AG09309 (cell line): ENCODE results near the gene OCA2.

Experiments
- DNase-seq: peaks from one replicate; pipeline ENCODE4 v3.0.0-alpha.2; 2010; ENCODE audit warnings: low read depth
- H3K4me3 ChIP-seq: 2 replicates; pipeline ENCODE4 v1.5.1; 2011; ENCODE audit warnings: mild to moderate bottlenecking, low read depth, low read length, moderate library complexity; ENCODE audit not compliant: control insufficient read depth
- CTCF ChIP-seq: IDR thresholded peaks from 2 replicates; pipeline ENCODE4 v1.5.1; 2011; ENCODE audit warnings: mild to moderate bottlenecking, low read depth, low read length, inconsistent platforms; ENCODE audit not compliant: insufficient read depth, control insufficient read depth; ENCODE audit errors: missing control alignments

OCA2 gene

GRCh38 chr15:28118531-28118930 lies 19.4 kb upstream of the OCA2 start:
- H3K4me3 ChIP-seq, result no peak overlapping the region
- no peak for TF ChIP-seq CTCF
- no peak for DNase-seq

GRCh38 chr15:28118083-28118482 lies 19.0 kb upstream of the OCA2 start:
- no peak overlapping the region for H3K4me3 ChIP-seq
- no peak for TF ChIP-seq CTCF
- DNase-seq, result no peak

GRCh38 chr15:28117432-28117990 lies 18.4 kb upstream of the OCA2 start:
- H3K4me3 ChIP-seq, result no peak overlapping the region
- no peak for TF ChIP-seq CTCF
- no peak for DNase-seq

GRCh38 chr15:28116521-28117431 lies 17.7 kb upstream of the OCA2 start:
- no peak for TF ChIP-seq CTCF
- no peak for DNase-seq
- no peak overlapping the region for H3K4me3 ChIP-seq

GRCh38 chr15:28115871-28116270 lies 16.8 kb upstream of the OCA2 start:
- no peak for TF ChIP-seq CTCF
- DNase-seq, result no peak
- H3K4me3 ChIP-seq, result no peak overlapping the region

GRCh38 chr15:28114721-28115622 lies 15.9 kb upstream of the OCA2 start:
- H3K4me3 ChIP-seq, result no peak overlapping the region
- TF ChIP-seq CTCF, result no peak
- peak; percentile 37 for DNase-seq
